Stimulated activated naive B cell treated with anti-CD40 and anti-IgM and Interleukin-4, amounts not matched to agents 10 μg/mL and 1 μg/mL and 100 μg/mL, for 72 hours (primary cell): ENCODE measurements around the gene ADAMTS13.
A peak's percentile ranks its signal among the peaks of the same experiment; 100 is the strongest.

Source experiments
- ATAC-seq, 2 donors: fragments of 150-1000 bp; cut with Tn5 transposase; replicated peaks; 2 replicates each; pipeline ENCODE4 v1.10.0; 2021; ENCODE audit warnings: moderate library complexity in 1 of 2
- DNase-seq: peaks from one replicate; pipeline ENCODE4 v3.0.0; 2021
- H3K27ac Mint-ChIP-seq: one replicate; pipeline ENCODE4 v1.8.0; 2022; ENCODE audit warnings: mild to moderate bottlenecking, mixed read lengths
- H3K27me3 Mint-ChIP-seq, 2 donors: one replicate each; pipeline ENCODE4 v1.8.0; 2022; ENCODE audit warnings: mixed read lengths in 2 of 2
- H3K36me3 Mint-ChIP-seq, 2 donors: one replicate each; pipeline ENCODE4 v1.8.0; 2022; ENCODE audit warnings: mixed read lengths in 2 of 2, mild to moderate bottlenecking in 1 of 2
- H3K4me1 Mint-ChIP-seq, 2 donors: one replicate each; pipeline ENCODE4 v1.8.0; 2022; ENCODE audit warnings: mixed read lengths in 2 of 2, mild to moderate bottlenecking in 1 of 2
- H3K4me3 Mint-ChIP-seq, 2 donors: one replicate each; pipeline ENCODE4 v1.8.0; 2022; ENCODE audit warnings: mild to moderate bottlenecking in 2 of 2, mixed read lengths in 2 of 2, moderate library complexity in 1 of 2
- H3K9me3 Mint-ChIP-seq, 2 donors: one replicate each; pipeline ENCODE4 v1.8.0; 2022; ENCODE audit warnings: mixed read lengths in 2 of 2, mild to moderate bottlenecking in 1 of 2

ADAMTS13 gene

DNA sequence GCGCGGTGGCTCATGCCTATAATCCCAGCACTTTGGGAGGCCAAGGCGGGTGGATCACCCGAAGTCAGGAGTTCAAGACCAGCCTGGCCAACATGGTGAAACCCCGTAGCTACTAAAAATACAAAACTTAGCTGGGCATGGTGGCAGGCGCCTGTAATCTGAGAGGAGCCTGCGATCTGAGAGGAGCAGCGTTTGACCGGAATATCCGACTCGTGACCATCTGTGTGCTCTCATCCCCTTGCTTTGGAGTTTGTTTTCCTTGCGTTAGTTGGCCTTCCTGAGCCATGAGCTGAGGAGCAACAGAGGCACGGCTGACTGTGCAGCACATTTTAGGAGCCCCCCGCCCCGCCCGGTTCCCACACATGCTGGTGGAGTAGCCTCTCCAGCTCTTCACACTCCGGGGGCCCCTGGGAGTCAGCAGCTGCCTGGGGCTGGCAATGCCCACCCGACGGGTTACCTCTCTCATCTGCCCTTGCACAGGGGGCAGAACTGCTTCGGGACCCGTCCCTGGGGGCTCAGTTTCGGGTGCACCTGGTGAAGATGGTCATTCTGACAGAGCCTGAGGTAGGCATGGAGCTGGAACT, 3.0 kb downstream of the ADAMTS13 start:
- no peaks in the 10 kb centered on the region for H3K36me3 Mint-ChIP-seq
- peaks cover 12 to 45% of the 10 kb centered on the region in 2 donors for H3K27me3 Mint-ChIP-seq
- DNase-seq (no peak), ATAC-seq (no peak)
- H3K9me3 Mint-ChIP-seq: peaks cover 0 to 2% of the 10 kb centered on the region in 2 donors
- no peak overlapping the region for H3K4me3 Mint-ChIP-seq
- peaks cover 21 to 38% of the 10 kb centered on the region in 2 donors for H3K4me1 Mint-ChIP-seq
- H3K27ac Mint-ChIP-seq: peak overlapping the region; percentile 56

- no peak overlapping the region for H3K27ac Mint-ChIP-seq
- H3K4me1 Mint-ChIP-seq: peaks cover 14 to 30% of the 10 kb centered on the region in 2 donors
- peaks cover 12 to 45% of the 10 kb centered on the region in 2 donors for H3K27me3 Mint-ChIP-seq
- DNase-seq (no peak), ATAC-seq (no peak)
- H3K4me3 Mint-ChIP-seq: no peak overlapping the region
- no peaks in the 10 kb centered on the region for H3K36me3 Mint-ChIP-seq
- no peaks in the 10 kb centered on the region for H3K9me3 Mint-ChIP-seq
Measured at GRCh38 chr9:133426011-133426410, 3.8 kb downstream of the ADAMTS13 start.

- no peaks in the 10 kb centered on the region for H3K9me3 Mint-ChIP-seq
- no peaks in the 10 kb centered on the region for H3K36me3 Mint-ChIP-seq
- H3K27me3 Mint-ChIP-seq: peaks cover 12 to 45% of the 10 kb centered on the region in 2 donors
- DNase-seq (no peak), ATAC-seq (no peak)
- no peak overlapping the region for H3K27ac Mint-ChIP-seq
- H3K4me3 Mint-ChIP-seq: peak overlapping the region; percentile 36 to 41
- peaks cover 5 to 19% of the 10 kb centered on the region in 2 donors for H3K4me1 Mint-ChIP-seq
Measured at GRCh38 chr9:133427658-133428348, 5.6 kb downstream of the ADAMTS13 start.

DNA sequence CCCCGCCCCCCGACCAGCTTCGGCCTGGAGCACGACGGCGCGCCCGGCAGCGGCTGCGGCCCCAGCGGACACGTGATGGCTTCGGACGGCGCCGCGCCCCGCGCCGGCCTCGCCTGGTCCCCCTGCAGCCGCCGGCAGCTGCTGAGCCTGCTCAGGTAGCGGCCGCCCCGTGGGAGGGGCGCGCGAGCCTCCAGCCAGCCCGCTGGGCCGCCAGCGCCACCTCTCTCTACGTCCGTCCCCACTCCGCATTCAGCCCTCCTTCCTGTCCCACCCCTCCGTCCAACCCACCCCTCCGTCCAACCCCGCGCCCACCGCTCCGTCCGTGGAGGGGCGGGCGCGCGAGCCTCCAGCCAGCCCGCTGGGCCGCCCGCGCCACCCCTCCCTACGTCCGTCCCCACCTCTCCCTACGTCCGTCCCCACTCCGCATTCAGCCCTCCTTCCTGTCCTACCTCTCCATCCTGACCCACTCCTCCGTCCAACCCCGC, 6.5 kb downstream of the ADAMTS13 start:
- Mint-ChIP-seq H3K4me1 (peaks cover 5 to 19% of the 10 kb centered on the region in 2 donors), H3K27me3 (peaks cover 12 to 45% of the 10 kb centered on the region in 2 donors), H3K27ac (no peak overlapping the region), H3K4me3 (peak overlapping the region; percentile 65 to 75), H3K9me3 (no peaks in the 10 kb centered on the region), H3K36me3 (no peaks in the 10 kb centered on the region)
- DNase-seq: no peak
- peak; percentile 65 to 69 for ATAC-seq

GRCh38 chr9:133429214-133429613, 7.0 kb downstream of the ADAMTS13 start:
- H3K9me3 Mint-ChIP-seq: no peaks in the 10 kb centered on the region
- DNase-seq (no peak), ATAC-seq (no peak)
- H3K27me3 Mint-ChIP-seq: peaks cover 12 to 42% of the 10 kb centered on the region in 2 donors
- peak overlapping the region; percentile 76 to 83 for H3K4me3 Mint-ChIP-seq
- H3K36me3 Mint-ChIP-seq: no peaks in the 10 kb centered on the region
- no peak overlapping the region for H3K27ac Mint-ChIP-seq
- peaks cover 5 to 19% of the 10 kb centered on the region in 2 donors for H3K4me1 Mint-ChIP-seq

DNA sequence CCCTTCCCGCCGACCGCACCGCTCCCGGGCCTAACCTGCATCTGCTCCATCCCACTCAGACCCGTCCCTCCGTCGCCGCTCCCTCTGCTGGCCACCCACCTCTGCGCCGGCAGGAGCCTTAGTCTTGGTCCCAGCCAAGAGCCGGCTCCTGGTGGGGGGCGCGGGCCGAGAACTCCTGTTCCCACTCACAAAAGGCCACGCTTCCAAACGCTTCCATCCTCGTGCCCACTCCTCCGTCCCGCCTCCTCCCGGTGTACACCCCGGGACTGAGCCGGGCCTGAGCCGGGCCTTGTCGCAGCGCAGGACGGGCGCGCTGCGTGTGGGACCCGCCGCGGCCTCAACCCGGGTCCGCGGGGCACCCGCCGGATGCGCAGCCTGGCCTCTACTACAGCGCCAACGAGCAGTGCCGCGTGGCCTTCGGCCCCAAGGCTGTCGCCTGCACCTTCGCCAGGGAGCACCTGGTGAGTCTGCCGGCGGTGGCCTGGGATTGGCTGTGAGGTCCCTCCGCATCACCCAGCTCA, 7.5 kb downstream of the ADAMTS13 start:
- Mint-ChIP-seq H3K4me1 (peaks cover 5 to 19% of the 10 kb centered on the region in 2 donors), H3K9me3 (no peaks in the 10 kb centered on the region), H3K4me3 (peak overlapping the region; percentile 76 to 83), H3K27ac (no peak overlapping the region), H3K36me3 (no peaks in the 10 kb centered on the region), H3K27me3 (peaks cover 13 to 37% of the 10 kb centered on the region in 2 donors)
- DNase-seq (no peak), ATAC-seq (peak; percentile 56 to 57)

- DNase-seq: no peak
- Mint-ChIP-seq H3K27ac (no peak overlapping the region), H3K27me3 (peaks cover 14 to 33% of the 10 kb centered on the region in 2 donors), H3K36me3 (no peaks in the 10 kb centered on the region), H3K4me1 (peaks cover 5 to 19% of the 10 kb centered on the region in 2 donors), H3K4me3 (no peak overlapping the region), H3K9me3 (no peaks in the 10 kb centered on the region)
- ATAC-seq: no peak
Measured at GRCh38 chr9:133430244-133430643, 8.1 kb downstream of the ADAMTS13 start.

DNA sequence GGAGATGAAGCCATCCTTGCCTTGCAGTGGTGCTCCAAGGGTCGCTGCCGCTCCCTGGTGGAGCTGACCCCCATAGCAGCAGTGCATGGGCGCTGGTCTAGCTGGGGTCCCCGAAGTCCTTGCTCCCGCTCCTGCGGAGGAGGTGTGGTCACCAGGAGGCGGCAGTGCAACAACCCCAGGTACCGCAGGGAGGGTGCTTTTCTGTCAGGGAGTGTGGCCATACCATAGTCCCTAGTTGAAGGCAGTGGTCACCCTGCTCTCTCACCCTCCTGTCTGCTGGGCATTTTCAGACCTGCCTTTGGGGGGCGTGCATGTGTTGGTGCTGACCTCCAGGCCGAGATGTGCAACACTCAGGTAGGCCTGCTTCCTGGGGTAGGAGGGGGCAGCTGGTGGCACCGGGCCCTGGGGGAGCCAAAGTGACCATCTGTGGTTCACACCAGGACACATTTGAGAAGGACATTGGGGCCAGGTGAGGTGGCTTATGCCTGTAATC, 11.2 kb downstream of the ADAMTS13 start:
- H3K4me1 Mint-ChIP-seq: peaks cover 8 to 18% of the 10 kb centered on the region in 2 donors
- H3K4me3 Mint-ChIP-seq: no peak overlapping the region
- ATAC-seq (no peak), DNase-seq (no peak)
- no peak overlapping the region for H3K27ac Mint-ChIP-seq
- H3K9me3 Mint-ChIP-seq: no peaks in the 10 kb centered on the region
- H3K27me3 Mint-ChIP-seq: peaks cover 3 to 7% of the 10 kb centered on the region in 2 donors
- H3K36me3 Mint-ChIP-seq: no peaks in the 10 kb centered on the region

- no peaks in the 10 kb centered on the region for H3K9me3 Mint-ChIP-seq
- H3K4me3 Mint-ChIP-seq: no peak overlapping the region
- peaks cover 0 to 3% of the 10 kb centered on the region in 2 donors for H3K27me3 Mint-ChIP-seq
- peaks cover 0 to 1% of the 10 kb centered on the region in 2 donors for H3K36me3 Mint-ChIP-seq
- H3K4me1 Mint-ChIP-seq: peaks cover 28 to 36% of the 10 kb centered on the region in 2 donors
- ATAC-seq (no peak), DNase-seq (no peak)
- no peak overlapping the region for H3K27ac Mint-ChIP-seq
Measured at GRCh38 chr9:133436681-133437080, 14.5 kb downstream of the ADAMTS13 start.

GRCh38 chr9:133437753-133438531, 15.8 kb downstream of the ADAMTS13 start:
- H3K36me3 Mint-ChIP-seq: peaks cover 0 to 2% of the 10 kb centered on the region in 2 donors
- H3K9me3 Mint-ChIP-seq: no peaks in the 10 kb centered on the region
- DNase-seq: no peak
- H3K27ac Mint-ChIP-seq: peak overlapping the region; percentile 31
- no peak overlapping the region for H3K4me3 Mint-ChIP-seq
- H3K27me3 Mint-ChIP-seq: peaks cover 0 to 3% of the 10 kb centered on the region in 2 donors
- peak; percentile 36 to 46 for ATAC-seq
- peaks cover 33 to 41% of the 10 kb centered on the region in 2 donors for H3K4me1 Mint-ChIP-seq

DNA sequence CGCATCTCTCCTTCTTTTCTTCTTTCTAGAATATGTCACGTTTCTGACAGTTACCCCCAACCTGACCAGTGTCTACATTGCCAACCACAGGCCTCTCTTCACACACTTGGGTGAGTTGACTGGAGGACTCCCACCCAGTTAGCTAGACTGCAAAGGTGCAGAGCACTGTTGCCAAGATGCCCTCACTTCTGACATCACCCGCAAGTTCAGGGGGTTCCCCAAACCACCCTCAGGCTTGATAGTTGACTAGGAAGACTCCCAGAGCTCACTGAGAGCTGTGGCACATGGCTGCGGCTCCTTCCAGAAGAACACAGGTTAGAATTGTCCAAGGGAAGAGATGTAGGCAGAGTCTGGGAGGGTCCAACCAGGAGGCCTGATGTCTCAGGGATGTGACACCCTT, 17.2 kb downstream of the ADAMTS13 start:
- Mint-ChIP-seq H3K27me3 (peaks cover 0 to 3% of the 10 kb centered on the region in 2 donors), H3K4me1 (peaks cover 33 to 41% of the 10 kb centered on the region in 2 donors), H3K36me3 (peaks cover 0 to 2% of the 10 kb centered on the region in 2 donors), H3K4me3 (no peak overlapping the region), H3K27ac (no peak overlapping the region), H3K9me3 (no peaks in the 10 kb centered on the region)
- DNase-seq: no peak
- ATAC-seq: peak in 1 of 2 donors; percentile 51

GRCh38 chr9:133440874-133441273, 18.7 kb downstream of the ADAMTS13 start:
- H3K4me1 Mint-ChIP-seq: peaks cover 33 to 41% of the 10 kb centered on the region in 2 donors
- no peaks in the 10 kb centered on the region for H3K27me3 Mint-ChIP-seq
- DNase-seq: peak; percentile 42
- peak; percentile 87 for ATAC-seq
- H3K9me3 Mint-ChIP-seq: no peaks in the 10 kb centered on the region
- H3K36me3 Mint-ChIP-seq: peaks cover 0 to 2% of the 10 kb centered on the region in 2 donors
- H3K27ac Mint-ChIP-seq: peak overlapping the region; percentile 89
- peak overlapping the region in 1 of 2 donors; percentile 42 for H3K4me3 Mint-ChIP-seq

DNA sequence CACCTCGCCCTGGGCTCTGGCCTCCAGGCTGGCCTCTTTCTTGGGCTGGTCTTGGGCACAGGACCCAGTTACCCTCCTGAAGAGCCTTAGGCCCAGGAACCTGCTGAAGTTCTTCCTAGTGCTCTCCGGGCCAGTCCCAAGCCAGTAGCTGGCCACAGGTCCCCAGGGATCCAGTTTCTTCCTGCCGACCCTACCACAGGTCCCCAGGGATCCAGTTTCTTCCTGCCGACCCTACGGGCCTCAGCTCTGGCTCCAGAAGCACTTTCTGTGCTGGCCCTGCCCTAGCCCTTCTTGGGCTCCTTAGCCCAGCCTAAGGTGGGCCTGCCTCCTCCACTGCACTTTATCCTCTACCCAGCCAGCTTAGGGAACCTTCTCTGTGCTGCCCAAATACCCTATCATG, 19.4 kb downstream of the ADAMTS13 start:
- no peak for ATAC-seq
- no peaks in the 10 kb centered on the region for H3K27me3 Mint-ChIP-seq
- peak overlapping the region; percentile 46 to 61 for H3K4me3 Mint-ChIP-seq
- peaks cover 0 to 2% of the 10 kb centered on the region in 2 donors for H3K36me3 Mint-ChIP-seq
- peak overlapping the region; percentile 89 for H3K27ac Mint-ChIP-seq
- peaks cover 33 to 41% of the 10 kb centered on the region in 2 donors for H3K4me1 Mint-ChIP-seq
- DNase-seq: no peak
- no peaks in the 10 kb centered on the region for H3K9me3 Mint-ChIP-seq

- Mint-ChIP-seq H3K36me3 (peaks cover 0 to 2% of the 10 kb centered on the region in 2 donors), H3K4me3 (no peak overlapping the region), H3K27ac (no peak overlapping the region), H3K4me1 (peaks cover 27 to 34% of the 10 kb centered on the region in 2 donors), H3K9me3 (no peaks in the 10 kb centered on the region), H3K27me3 (no peaks in the 10 kb centered on the region)
- DNase-seq (no peak), ATAC-seq (no peak)
Measured at GRCh38 chr9:133443248-133443647, 21.1 kb downstream of the ADAMTS13 start.
